Activated CD4-positive, CD25-positive, alpha-beta regulatory T cell treated with anti-CD3 and anti-CD28 coated beads, Interleukin-2, amount 50 U/mL, for 16 hours (primary cell): ENCODE results near the gene CHD1L.
A peak's percentile ranks its signal among the peaks of the same experiment; 100 is the strongest.
"Not testable (repeated sequence)": the region's sequence is repeated elsewhere in the genome, so short reads cannot be mapped to it uniquely, and the experiment has no call there.

Source experiments
- DNase-seq: peaks from one replicate; pipeline ENCODE4 v3.0.0-alpha.2; 2020; ENCODE audit warnings: low read depth, low spot score

Gene CHD1L

GRCh38 chr1:147242449-147243227 lies at the start of gene CHD1L:
Gene CHD1L (plus strand): TSS chr1:147242684. CDS start chr1:147242704, 20 bp downstream.
- peak; percentile 86 for DNase-seq

DNA sequence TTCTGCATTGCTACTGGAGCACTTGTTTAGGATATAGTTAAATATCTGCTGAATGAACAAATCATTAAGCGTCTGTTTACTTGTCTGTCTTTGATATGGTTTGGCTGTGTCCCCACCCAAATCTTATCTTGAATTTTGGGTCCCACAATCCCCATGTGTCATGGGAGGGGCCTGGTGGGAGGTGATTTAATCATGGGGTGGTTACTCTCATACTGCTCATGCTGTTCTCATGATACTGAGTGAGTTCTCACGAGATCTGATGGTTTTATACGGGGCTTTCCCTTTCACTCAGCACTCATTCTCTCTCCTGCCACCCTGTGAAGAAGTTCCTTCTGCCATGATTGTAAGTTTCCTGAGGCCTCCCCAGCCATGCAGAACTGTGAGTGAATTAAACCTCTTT lies 45.2 kb upstream of the CHD1L start:
- not testable (repeated sequence) for DNase-seq

GRCh38 chr1:147201276-147201675 lies 41.2 kb upstream of the CHD1L start:
- no peak for DNase-seq

GRCh38 chr1:147201786-147202185 lies 40.7 kb upstream of the CHD1L start:
- DNase-seq, result no peak

- DNase-seq, result no peak
Observed at GRCh38 chr1:147202576-147202975, 39.9 kb upstream of the CHD1L start.

GRCh38 chr1:147204080-147204479 lies 38.4 kb upstream of the CHD1L start:
- DNase-seq, result no peak

DNA sequence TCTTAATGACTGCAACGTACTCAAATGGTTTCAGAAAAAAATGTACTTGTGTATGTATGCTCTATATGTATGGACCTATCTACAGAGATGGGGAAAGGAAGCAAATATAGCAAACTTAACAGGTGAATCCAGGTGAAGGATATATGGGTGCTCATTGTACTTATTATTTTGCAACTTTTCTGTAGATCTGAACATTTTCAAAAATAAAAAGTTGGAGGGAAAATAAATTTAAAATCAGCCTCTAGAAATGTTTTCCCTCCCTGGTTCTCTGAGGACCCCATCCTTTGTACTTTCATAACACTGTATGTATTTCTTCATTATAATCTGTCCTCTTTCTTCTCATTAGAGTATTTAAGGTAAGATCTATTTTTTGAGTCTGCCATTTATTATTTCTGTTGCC lies 35.3 kb upstream of the CHD1L start:
- DNase-seq, result no peak

DNA sequence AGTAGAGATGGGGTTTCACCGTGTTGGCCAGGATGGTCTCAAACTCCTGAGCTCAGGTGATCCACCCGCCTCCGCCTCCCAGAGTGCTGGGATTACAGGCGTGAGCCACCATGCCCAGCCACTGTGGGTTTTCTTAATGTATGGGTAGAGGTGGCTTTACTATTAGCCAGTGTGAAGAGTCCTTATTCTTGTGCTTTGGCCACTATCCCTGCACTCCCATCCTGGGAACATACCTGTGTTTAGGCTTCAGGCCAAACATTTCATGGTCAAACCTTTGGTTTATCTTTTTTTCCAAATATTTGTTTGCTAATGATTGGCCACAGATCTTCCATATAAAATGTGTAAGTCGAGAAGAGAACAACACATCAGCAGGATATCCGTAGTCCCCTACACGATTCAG lies 33.9 kb upstream of the CHD1L start:
- no peak for DNase-seq

GRCh38 chr1:147209825-147210821 lies 32.4 kb upstream of the CHD1L start:
- no peak for DNase-seq

DNA sequence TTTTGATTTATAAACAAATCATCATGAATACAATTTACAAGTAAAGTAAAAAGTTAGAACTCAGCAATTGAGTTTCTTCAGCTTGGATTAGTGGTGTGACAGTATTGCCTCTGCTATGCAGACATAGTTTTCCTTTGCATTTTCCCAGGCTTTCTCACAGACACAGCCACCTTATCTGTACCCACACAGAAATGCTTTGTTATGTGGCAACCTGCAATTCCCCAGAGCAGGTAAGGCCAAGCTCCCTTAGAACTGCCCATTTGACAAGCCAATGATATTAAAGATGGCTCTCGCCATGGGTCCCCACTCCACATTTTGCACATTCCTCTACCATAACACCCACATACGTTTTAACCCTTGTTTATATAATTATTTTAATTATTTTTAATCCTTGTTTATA lies 31.5 kb upstream of the CHD1L start:
- DNase-seq, result no peak

DNA sequence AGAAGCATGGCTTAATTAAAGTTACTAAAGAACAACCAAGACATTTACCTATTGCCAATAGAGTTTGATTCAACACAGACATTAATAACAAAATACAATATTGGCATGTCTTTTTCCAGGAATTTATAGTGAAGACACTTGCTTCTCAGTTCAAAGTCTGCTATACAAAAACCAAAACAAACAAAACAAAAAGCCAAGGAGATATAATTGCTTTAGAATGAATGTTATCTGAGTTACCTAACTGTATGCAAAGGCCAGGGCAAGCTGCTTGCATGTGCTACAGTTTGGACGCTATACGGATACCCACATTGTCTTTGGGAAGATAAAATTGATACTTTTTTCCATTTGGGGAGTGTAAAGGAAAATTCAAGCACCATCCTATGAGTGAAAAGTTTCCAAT lies 30.9 kb upstream of the CHD1L start:
- DNase-seq, result no peak

GRCh38 chr1:147213271-147213670 lies 29.2 kb upstream of the CHD1L start:
- no peak for DNase-seq

GRCh38 chr1:147214325-147214724 lies 28.2 kb upstream of the CHD1L start:
- DNase-seq, result no peak

- no peak for DNase-seq
Observed at GRCh38 chr1:147214842-147215539, 27.5 kb upstream of the CHD1L start.

- DNase-seq, result no peak
Observed at GRCh38 chr1:147215540-147215916, 27.0 kb upstream of the CHD1L start.

- DNase-seq, result no peak
Observed at GRCh38 chr1:147216124-147216523, 26.4 kb upstream of the CHD1L start.

DNA sequence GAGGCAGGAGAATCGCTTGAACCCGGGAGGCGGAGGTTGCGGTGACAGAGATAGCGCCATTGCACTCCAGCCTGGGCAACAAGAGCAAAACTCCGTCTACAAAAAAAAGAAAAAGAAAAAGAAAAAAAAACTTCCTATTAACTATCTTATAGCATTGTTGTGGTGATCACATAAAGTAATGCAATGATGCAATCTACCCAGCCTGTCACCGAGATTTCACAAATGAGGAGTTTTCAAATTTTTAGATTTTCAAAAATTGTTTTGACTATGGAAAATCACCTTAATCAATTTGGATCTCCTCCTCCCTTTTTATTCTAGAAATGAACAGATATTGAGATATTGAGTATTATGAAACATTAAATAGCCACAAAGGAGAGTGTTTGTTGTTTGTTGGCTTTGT lies 25.3 kb upstream of the CHD1L start:
- no peak for DNase-seq

DNA sequence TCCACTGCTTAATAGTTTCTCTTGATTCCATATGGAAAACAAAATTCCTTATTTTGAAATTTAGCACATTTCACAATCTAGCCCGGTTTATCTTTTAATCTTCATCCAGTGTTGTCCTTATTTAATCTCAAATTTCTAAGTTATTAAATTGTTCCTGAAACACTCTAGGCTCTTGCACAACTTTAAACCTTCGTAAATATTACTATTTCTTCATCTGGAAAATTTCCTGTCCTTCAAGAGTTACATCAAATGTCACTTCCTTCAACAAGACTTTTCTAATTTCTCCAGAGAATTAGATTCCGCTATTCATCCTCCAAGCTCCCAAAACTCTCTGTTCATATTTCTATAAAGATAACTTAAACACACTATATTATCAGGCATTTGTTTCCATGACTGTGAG lies 23.9 kb upstream of the CHD1L start:
- no peak for DNase-seq

- no peak for DNase-seq
Observed at GRCh38 chr1:147223740-147224615, 18.5 kb upstream of the CHD1L start.

DNA sequence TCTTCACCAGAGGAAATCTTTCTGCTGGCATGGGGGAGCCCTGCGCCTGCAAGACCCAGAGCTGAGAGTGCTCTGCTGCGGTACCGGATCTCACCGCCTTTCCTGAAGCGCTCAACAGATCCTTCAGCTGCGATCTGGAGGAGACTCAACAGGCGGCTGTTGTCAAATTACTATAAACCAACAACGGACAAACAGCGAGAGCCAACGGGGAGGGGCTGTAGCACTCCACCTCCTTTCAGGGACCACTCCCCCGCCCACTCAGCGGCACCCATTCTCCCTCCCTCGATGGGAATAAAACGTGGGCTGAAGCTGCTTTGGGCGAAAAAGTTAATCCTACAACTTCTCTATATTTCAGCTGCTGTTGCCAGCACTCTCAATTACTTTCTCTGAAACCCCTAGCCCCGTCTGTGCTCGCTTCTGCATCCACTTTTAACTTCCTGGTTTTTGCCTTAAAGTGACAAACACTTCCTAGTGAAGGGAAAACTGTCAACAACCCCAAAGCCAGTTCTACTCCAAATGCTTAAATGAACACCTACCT lies 17.2 kb upstream of the CHD1L start, which contains the start of gene FMO5:
FMO5 (minus strand) TSS at position 147 of the 538 bp plus-strand sequence. CDS start 310 bp downstream, outside the sequence.
- DNase-seq, result no peak

DNA sequence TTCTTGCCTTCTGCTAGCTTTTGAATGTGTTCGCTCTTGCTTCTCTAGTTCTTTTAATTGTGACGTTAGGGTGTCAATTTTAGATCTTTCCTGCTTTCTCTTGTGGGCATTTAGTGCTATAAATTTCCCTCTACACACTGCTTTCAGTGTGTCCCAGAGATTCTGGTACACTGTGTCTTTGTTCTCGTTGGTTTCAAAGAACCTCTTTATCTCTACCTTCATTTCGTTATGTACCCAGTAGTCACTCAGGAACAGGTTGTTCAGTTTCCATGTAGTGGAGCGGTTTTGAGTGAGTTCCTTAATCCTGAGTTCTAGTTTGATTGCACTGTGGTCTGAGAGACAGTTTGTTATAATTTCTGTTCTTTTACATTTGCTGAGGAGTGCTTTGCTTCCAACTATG lies 11.5 kb upstream of the CHD1L start:
- not testable (repeated sequence) for DNase-seq
